Ramos (cell line): ENCODE results near the gene TACC2.

ENCODE experiments used
- in situ Hi-C: fragments of 300-500 bp; cut with MboI; formaldehyde crosslinking; loops from one replicate; pipeline ENCODE4 v1.14.3; 2022; ENCODE audit warnings: low sequenced_read_pairs; ENCODE audit not compliant: unreplicated experiment

TACC2 gene

GRCh38 chr10:122281018-122281626 lies 292.2 kb downstream of the TACC2 start:
- in situ Hi-C loops: no loop called here

- in situ Hi-C loops: no loop called here
These were observed 292.8 kb downstream of the TACC2 start for GRCh38 chr10:122281751-122282150.

DNA sequence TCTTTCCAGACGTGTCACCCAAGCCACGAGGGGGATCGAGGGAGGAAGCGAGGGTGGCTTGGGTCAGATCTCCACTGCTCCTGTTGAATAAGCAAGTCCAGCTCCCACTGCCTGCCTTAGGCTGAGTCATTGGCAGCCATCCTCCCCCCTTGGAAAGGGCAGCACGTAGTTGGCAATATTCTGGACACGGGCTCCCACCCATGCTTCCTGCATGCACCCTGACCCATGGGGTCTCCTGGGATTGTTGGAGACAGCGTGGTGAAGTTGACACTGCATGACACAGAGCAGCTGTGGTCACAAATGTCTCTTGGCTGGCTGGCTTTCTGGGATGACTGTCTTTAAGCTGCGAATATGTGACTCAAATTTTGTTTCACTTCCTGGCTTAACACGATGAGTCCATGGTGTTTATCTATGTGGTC lies 293.3 kb downstream of the TACC2 start:
- in situ Hi-C loops: no loop called here

DNA sequence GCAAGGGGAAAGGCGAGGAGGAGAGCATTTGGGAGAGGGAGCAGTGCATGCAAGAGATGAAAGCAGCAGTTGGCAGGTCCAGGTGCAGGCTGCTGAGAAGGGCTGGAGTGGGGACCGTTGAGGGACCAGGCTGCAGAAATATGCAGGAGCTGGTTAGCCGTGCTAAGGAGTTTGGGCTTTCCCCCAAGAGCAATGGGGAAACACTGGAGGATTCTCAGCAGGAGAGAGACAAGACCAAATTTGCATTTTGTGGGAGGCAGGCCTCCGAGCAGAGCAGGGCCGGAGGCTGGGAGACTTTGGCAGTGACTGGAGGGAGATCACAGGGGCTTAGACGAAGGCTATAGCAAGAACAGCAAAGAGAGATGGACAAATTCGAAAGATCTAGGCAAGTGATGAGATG lies 293.9 kb downstream of the TACC2 start:
- in situ Hi-C loops: no loop called here

GRCh38 chr10:122285506-122286444 lies 296.8 kb downstream of the TACC2 start:
- in situ Hi-C loops: no loop called here

DNA sequence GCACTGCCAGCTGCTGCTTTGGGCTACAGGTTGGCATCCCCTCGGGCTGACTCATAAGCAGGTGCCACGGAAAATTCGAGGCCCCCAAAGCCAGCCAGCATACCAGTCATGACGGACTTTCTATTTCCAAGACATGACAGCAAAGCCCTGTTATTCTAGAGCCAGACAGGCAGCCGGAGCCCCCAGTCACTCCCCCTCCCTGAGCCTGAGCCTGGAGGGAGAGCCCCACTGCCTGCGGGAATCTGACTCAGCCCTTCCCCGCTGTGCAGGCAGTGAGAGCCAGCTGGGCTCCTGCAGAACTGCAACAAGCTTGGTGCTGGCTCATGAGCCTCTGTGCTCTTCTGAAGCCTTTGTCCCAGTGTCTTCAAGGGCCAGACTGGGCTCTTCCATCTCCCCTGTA lies 297.9 kb downstream of the TACC2 start:
- in situ Hi-C loops: no loop called here

- in situ Hi-C loops: no loop called here
These were observed 298.6 kb downstream of the TACC2 start for GRCh38 chr10:122287570-122287969.

DNA sequence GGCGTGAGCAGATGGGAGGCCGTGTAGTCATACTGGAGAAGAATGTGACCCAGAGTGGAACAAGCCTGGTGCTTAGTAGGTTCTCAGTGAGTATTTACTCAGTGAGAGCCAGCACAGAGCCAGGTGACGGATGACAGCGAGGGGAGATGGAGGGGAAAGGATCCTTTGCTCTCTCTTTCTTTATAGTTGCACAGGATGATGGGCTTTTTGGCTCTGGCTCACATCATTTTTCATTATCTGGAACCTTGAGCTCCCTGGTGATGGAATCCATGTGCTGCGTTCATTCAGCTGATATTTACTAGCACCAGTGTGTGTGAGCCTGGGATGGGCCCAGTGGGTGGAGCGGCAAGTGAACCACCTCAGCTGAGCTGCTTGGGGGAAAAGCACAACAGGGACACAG lies 299.3 kb downstream of the TACC2 start:
- in situ Hi-C loops: no loop called here

GRCh38 chr10:122288917-122289316 lies 300.0 kb downstream of the TACC2 start:
- in situ Hi-C loops: no loop called here

GRCh38 chr10:122290334-122290733 lies 301.4 kb downstream of the TACC2 start:
- in situ Hi-C loops: loop anchor here (10.0 kb wide), 1 partner anchor 144 kb away; no protein-coding TSS in a partner anchor

- in situ Hi-C loops: loop anchor here (10.0 kb wide), 1 partner anchor 144 kb away; no protein-coding TSS in a partner anchor
These were observed 302.0 kb downstream of the TACC2 start for GRCh38 chr10:122290833-122291532.

GRCh38 chr10:122291739-122292138 lies 302.8 kb downstream of the TACC2 start:
- in situ Hi-C loops: loop anchor here (10.0 kb wide), 1 partner anchor 143 kb away; no protein-coding TSS in a partner anchor

DNA sequence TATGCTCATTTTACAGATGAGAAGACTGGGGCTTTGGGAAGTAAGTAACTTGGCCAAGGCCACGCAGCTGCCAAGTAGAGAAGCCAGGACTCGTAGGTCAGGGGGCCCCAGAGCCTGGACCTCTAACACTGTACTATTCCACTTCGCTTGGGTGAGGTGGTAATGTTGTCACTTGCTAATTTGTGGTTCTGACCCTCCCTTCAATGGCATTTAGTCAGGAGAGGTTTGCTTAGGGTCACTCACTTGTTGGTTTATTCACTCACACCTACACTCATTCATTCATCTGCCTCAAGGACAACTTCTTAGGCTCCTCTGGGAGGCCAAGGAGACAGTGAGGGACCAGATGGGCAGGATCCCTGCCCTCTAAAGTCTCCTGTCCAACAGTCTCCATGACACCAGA lies 303.4 kb downstream of the TACC2 start:
- in situ Hi-C loops: loop anchor here (10.0 kb wide), 1 partner anchor 142 kb away; no protein-coding TSS in a partner anchor

- in situ Hi-C loops: loop anchor here (10.0 kb wide), 1 partner anchor 141 kb away; no protein-coding TSS in a partner anchor
These were observed 304.4 kb downstream of the TACC2 start for GRCh38 chr10:122293156-122293960.

- in situ Hi-C loops: loop anchor here (10.0 kb wide), 1 partner anchor 141 kb away; no protein-coding TSS in a partner anchor
These were observed 305.0 kb downstream of the TACC2 start for GRCh38 chr10:122293961-122294380.

- in situ Hi-C loops: loop anchor here (10.0 kb wide), 1 partner anchor 140 kb away; no protein-coding TSS in a partner anchor
These were observed 305.8 kb downstream of the TACC2 start for GRCh38 chr10:122294511-122295450.

- in situ Hi-C loops: loop anchor here (10.0 kb wide), 1 partner anchor 139 kb away; no protein-coding TSS in a partner anchor
These were observed 306.5 kb downstream of the TACC2 start for GRCh38 chr10:122295451-122295809.

DNA sequence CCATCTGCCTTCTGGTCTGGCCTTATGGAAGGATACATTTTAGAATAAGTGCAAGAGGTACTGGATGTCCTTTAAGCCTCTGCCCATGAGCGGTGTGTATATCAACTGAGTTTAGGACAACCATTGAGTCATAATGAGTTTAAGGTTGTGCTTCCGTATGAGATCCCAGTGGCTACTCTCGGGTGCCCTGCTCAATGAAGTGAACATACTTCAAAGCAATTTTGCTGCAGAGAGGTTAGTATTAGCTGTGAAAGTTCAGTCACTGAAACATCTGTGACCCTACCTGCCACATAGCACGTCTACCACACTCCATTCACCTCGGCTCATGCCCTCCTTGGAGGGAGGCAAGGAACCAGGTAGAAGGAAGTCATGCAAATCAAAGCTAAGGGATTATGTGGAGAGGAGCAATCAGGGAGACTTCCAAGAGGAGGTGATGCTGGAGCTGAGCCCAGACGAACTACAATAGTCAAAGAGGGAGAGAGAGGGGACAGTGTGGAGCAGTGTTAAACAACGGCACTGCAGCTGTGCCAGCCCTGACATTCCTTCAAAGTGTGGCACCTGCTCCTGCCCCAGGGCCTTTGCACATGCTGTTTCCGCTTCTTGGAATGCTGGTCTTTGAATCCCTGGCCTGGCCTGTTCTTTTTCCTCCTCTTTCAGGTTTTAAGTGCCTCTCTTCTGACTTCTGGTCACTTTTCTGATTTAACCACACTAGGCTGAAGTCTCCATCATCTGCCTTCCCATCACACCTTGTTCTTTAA lies 307.6 kb downstream of the TACC2 start:
- in situ Hi-C loops: loop anchor here (10.0 kb wide), 1 partner anchor 138 kb away; no protein-coding TSS in a partner anchor
